Measurements from ENCODE around the gene AMBN.
A peak's percentile ranks its signal among the peaks of the same experiment; 100 is the strongest.
"Not testable (repeated sequence)": the region's sequence is repeated elsewhere in the genome, so short reads cannot be mapped to it uniquely, and the experiment has no call there.

Gene AMBN

DNA sequence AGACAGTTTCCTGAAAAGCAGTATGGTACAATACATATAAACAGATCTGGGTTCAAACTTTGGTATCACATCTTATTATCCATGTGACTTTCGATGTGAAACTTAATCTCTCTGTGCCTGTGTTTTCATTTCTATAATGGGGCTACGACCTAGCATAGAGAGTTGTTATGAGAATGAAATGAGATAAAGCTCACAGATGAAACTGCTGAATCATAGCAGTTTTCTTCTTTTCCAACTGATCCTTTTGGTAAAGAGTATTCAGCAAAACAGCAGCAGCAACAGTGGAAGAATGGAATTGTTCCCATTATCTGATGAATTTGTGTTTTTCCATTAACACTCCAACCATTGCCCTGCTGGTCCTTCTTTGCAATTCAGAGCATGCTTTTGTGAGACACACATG, 16.3 kb downstream of the AMBN start:
- no peak for DNase-seq

DNA sequence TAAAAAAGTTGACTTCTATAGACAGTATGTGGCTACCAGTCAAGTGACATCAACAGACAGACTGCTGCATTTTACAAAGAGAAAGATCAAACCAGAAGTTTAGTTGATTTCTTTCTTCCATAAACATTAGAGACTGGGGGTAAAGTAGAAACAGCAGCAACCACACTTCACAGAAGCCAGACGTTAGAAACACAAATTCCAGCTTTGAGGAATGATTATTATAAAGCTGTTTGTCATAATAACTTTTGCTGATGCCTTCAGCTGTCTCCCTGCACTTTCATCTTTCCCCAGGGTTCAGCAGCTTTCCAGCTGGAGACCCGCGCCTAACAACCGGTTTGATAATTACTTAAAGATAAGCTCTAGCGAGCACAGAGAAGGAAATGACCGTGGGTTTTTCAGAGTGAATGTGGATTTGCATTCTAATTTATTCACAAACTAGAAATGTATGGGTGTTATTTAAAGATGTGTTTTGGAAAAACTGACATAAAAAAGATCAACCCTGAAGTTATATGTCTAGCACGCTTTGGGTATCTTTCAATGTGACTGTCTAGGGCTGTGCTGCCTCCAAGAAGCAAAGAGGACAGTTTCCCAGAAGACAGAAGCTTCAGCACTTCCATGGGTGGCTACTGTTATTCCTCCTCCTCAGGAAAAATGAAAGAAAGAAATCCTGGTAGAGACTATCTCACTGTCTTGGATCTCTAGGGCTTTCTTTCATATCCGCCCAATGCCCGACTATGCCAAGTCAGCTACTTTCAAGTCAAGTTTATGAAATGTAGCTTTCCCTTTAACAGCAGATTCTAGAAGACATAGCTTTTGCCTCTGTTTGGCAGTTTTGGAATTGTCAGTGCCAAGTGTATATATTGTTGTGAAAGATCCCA, 21.5 kb downstream of the AMBN start:
- DNase-seq: no peak

DNA sequence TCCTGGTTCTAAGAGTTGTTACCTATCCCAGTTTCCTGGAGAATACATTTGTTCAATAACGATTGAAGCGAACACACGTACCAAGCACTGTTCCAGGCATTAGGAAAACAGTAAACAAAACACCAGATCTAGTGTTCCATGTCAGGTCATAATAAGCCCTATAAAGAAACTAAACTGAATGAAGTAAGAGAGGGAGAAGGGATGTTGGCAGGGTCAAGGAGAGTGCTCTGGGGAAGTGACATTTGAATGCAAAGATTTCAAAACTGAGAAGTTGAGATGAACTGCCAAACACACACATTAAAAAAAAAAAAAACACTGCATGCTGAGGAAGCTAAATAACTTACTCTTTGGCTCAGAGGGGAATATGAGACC, 22.1 kb downstream of the AMBN start:
- no peak for DNase-seq

DNA sequence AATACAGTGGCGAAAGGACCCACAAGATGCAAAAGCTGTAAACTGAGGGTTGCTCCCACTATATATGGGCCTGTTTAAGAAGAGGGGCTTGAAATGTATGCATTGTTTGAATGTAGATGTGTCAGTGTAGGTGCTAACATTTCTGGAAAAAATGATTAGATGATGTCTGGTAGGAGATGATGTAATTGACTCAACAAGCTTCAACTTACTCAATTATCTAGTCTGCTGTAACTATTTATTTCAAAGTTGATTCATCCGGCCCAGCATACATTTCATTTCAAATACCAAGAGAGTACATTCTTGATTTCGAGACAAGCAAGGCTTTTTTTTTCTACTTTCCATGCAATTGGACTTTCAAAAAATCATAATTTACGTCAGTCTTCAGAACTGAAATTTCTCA, 27.2 kb downstream of the AMBN start:
- DNase-seq: no peak

DNA sequence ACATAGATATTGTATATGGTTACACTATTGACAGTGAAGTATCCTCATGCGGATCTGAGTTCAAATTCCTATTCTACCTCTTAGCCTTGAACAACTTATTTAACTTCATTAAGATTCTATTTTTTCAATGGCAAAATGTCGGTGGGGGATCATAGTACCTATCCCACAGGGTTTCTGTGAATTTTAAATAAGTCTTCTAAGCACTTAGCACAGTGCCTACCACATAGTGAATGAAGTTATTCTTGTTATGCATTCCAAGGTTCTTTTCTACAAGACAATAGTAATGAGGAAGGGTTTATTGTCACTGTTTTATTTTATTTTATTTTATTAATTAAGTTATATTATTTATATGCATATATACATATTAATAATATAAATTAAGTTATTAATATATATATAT, 27.7 kb downstream of the AMBN start:
- no peak for DNase-seq

DNA sequence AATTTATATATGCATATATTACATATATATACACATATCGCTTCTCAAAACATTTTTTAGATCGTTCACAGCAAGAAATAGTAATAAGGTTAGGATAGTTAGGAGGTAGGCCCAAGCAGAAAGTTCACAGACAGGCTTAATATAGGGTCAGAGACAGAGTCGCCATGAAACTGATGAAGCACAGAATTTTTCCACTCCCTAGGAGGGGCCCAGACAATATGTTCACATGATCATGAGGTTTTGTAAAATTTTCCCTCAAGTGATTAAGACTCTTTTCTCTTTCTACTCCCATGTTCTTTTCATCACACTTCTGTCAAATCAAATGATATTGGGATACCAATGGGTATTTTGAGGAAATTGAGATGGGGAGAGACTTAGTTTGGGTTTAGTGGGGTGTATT, 31.3 kb downstream of the AMBN start:
- no peak for DNase-seq

DNA sequence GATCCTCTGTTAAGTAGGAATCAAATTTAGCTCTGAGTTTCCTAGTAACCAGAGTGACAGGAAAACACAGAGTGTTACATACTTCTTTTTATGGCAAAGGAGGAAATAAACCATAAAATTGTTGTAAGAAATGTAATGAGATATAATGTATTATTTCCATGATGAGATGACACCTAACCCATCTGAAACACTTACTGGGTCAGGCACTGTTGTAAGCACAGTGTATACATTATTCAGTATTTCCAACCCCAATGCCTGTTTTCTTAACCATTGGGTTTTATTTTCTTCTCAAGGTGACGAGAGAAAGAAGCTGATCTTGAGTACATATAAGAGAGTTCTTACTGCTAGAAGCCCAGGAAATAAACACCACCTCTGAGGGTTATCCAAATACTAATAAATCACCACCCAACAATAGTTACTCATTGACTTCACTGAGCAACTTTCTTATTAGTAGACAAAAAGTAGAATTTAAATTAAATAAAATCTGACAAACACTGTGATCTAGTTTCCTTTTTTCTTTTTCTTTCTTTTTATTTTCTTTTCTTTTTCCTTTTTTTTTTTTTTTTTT, 32.3 kb downstream of the AMBN start:
- DNase-seq: no peak

DNA sequence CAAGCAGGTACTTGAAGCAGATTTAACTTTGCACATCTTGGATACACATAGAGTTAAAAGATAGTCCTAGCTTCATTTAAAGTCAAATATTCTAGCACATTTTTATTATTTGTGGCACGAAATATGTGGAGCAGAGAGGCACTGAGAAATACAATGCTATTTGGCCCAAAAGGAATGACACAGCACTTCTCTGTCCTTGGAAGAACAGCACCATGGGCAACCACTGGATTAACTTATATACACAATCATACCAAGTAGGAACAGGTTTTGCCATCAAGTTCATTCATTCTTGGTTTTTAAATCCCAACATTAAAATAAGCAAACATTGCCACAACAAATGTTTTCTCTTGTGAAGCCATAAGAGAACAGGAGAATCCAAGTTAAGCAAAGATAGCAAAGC, 35.6 kb downstream of the AMBN start:
- no peak for DNase-seq

DNA sequence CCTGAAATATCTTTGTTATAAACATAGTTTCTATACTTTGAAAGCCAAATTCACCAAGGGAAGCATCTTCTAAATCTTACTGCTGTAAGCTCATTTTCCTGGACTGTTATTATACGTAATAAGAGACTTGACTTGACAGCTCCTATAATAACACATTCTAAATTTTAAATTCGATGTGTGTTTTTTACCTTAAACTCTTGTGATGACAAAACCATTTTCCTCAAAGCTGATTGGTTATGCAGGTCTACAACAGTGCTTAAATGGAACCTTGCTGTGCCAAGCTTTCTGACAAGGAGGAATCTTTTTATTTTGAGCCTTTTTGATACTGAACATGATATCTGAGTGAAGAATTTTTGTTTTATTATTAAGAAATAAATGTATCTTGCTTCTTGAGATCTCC, 36.4 kb downstream of the AMBN start, which contains the start of gene ENAM:
Gene ENAM, plus strand, starts transcription at position 301 of the 400 bp plus-strand sequence. CDS start 757 bp downstream, outside the sequence.
- DNase-seq: no peak

DNA sequence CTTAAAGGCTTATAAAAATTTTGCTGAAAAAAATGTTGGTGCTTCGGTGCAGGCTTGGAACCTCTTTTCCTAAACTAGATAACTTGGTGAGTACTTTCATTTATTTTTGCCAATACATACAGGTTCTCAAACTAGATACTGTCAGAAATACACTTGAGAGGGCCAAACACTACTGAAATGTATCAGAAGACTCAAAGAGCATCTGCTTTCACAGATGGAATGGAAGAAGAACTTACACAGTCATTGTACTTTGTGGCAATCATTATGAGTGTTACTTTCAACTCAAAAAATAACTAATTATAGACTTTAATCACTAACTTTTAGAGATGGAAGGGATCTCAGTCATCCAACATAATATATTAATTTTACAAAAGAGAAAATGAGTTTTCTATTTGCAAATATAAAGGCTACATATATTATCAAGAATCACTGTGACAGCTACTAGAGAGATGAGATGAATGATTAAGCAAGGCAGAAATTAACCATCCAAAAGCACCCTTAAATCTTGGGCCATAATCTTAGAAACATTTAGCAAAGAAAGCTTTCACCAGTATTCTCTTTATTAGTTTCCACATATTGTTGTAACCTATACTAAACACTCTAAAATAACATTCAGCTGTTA, 37.5 kb downstream of the AMBN start:
- DNase-seq: no peak

DNA sequence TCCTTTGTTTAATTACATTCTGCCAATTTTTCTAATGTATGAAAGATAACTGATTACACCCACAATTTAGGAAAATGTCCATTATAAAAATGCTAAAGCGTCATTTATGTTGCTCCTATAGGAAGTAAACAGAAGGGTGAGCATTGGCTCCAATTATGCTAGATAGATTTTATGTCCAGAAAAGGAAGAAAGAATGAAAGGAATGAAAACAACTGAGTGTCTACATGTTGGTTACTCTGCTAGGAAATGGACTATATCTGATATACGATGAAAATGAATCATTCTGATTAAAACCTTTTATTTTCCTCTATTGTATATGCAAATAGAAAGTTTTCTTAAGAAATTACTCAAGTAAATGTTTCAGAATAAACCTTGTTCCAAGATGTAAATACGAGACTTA, 38.1 kb downstream of the AMBN start:
- no peak for DNase-seq

DNA sequence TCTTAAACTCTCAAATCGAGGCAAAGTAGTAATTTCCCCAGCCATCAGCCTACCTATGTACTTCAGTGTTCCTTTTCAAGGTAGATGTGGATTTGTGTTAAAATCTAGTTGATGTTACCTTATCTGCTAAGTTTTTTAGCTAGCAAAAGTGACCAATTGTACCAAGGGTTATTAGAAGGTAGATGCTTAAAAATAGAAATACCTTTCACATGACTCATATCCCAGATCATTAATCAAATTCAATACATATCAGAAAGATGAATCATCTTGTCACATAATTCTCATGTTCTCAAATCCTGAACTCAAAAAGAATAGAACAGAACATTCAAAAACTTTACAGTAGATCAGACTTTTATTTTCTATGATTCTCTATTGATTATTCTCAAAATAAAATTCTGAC, 40.0 kb downstream of the AMBN start:
- no peak for DNase-seq

DNA sequence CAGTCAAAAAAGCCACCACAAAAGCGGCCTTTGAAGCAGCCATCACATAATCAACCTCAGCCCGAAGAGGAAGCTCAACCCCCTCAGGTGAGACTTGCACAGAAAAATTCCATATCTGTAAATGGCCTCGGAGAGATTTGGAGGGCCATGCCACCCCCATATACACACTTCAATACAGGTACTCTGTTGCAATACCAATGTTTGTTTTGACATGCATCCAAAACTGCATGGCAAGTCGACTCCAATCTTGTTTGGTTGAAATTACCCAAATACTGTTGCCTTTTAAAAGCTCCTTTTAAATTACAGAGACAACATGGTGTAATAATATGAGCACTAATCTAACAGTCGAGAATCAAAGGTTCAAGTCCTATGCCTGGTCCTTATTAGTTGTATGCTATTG, 42.4 kb downstream of the AMBN start:
- DNase-seq: no peak

DNA sequence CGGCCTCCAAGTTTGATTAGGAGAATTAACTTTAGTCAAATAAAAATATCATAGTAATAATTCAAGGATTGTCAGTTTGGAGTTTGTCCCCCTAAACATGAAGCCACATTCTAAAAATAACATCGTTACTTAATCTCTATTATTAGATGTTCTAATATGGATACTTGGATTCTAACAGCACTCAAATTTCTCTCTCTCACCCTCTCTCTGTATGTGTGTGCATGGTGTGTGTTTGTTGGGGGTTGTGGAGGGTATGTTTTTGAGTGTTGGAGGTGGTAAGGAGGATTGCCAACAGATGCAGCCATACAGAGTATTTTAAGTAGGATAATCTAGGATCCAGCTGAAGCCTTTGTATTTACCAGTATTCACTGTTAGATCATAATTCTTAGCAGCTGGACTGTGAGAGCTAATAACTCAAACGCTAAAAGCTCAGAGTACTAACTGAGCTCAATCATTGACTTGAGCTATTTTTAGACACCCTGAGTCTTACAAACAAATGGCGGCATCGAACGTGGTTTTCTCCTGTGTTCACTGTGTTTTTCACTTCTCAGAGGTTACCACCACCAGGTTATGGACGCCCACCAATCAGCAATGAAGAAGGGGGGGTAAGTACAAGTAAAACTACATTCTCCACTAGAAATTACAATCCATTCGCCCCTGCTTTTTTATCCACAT, 45.3 kb downstream of the AMBN start:
- DNase-seq: peak; percentile 67 to 75

DNA sequence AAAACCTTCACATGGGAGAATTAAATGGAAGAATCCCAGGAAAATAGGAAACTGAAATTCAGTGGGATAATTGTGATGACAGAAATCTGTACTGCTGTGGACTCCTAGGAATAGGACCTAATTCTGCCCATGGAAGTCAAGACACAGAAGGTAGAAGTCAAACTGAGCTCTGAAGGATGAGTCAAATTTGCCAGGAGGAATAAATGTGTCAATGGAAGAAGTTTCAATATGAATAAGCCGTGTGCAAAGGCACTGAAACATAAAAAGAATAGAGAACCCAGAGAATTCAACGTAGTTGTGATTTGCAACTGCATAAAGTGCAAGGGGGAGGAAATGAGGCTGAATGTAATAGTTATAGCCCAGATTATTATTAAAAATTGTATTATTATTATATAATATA, 48.1 kb downstream of the AMBN start:
- no peak for DNase-seq

DNA sequence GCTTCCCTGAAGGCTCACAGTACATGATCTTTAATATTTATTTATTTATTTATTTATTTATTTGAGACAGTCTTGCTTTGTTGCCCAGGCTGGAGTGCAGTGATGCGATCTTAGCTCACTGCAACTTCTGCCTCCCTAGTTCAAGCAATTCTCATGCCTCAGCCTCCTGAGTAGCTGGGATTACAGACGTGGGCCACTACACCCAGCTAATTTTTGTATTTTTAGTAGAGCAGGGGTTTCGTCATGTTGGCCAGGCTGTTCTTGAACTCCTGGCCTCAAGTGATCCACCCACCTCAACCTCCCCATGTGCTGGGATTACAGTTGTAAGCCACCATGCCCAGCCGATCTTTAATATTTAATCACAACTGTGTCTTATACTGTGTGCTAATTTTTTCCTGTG, 58.7 kb downstream of the AMBN start:
- DNase-seq: not testable (repeated sequence)

DNA sequence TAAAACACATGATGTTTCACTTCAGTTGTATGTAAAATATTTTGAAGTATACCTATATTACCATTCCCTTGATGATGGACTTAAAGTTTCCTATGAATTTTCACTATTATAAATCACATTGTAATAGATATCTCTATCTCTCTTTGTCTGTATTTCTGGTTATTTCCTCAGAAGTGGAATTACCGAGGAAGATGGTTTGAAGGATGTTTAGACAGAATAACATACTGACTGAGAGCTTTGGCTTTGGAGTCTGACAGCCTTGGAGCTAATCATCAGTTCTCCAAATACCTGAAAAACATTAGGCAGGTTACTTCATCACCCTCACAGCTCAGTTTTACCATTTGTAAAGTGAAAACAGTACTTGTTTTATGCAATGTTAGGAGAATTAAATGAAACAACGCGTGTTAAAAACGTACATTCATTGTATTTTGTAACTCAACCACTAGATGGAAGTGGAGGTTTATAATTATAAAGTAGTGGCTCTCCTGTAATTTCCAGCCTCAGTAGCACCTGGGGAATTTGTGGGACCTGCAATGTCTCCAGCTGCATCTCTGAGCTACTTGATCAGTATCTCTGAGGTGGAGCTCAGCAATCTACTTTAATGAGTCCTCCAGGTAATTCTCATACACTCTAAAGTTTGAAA, 59.9 kb downstream of the AMBN start:
- DNase-seq: peak in 1 of 2 experiments; percentile 39

DNA sequence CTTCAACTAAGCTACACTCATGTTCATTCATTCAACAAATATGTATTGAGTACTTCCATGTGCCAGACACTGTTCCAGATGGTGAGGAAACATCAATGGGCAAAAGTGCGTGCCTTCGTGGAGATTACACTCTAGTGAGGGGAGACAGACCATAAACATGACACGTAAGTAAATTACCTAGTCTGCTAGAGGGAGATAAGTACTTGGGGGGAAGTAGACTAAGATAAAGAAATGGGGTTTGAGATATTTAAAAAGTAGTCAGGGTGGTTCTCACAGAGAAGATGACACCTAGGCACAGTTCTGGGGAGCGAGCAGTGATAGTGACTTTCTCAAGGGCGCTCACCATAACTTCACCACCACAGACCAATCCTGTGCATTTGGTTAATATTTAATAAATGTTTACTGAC, 62.6 kb downstream of the AMBN start:
- no peak for DNase-seq
